NCI-H2029 treated with DMSO at 0.1 percent for 48 hours (cell line): ENCODE data around the gene FBXO38.

Source experiments
- DNase-seq: peaks from one replicate; lab custom pipeline; 2025; lab: John Stamatoyannopoulos, UW

The FBXO38 gene, protein sequence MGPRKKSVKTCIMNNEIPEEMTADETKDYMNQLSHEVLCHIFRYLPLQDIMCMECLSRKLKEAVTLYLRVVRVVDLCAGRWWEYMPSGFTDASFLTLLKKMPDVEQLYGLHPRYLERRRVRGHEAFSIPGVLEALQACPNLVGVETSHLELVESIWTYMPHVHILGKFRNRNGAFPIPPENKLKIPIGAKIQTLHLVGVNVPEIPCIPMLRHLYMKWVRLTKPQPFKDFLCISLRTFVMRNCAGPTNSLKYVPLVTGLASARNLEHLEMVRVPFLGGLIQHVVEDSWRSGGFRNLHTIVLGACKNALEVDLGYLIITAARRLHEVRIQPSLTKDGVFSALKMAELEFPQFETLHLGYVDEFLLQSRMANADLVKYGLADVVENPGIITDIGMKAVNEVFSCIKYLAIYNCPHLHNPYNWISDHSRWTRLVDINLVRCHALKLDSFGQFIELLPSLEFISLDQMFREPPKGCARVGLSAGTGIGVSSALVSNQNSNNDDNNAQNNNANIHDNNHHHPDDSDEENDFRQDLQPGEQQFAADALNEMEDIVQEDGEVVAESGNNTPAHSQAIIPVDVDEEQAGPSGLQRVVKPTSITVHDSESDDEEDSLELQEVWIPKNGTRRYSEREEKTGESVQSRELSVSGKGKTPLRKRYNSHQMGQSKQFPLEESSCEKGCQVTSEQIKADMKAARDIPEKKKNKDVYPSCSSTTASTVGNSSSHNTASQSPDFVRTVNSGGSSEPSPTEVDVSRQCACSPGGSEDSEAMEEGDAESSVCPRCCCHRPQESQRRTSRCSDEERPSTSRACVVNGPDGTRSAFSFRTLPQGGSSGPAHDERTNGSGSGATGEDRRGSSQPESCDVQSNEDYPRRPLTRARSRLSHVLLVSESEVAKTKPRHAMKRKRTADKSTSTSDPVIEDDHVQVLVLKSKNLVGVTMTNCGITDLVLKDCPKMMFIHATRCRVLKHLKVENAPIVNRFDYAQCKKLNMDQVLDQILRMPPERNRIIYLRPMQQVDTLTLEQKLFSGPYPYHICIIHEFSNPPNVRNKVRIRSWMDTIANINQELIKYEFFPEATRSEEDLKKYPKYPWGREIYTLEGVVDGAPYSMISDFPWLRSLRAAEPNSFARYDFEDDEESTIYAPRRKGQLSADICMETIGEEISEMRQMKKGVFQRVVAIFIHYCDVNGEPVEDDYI

DNA sequence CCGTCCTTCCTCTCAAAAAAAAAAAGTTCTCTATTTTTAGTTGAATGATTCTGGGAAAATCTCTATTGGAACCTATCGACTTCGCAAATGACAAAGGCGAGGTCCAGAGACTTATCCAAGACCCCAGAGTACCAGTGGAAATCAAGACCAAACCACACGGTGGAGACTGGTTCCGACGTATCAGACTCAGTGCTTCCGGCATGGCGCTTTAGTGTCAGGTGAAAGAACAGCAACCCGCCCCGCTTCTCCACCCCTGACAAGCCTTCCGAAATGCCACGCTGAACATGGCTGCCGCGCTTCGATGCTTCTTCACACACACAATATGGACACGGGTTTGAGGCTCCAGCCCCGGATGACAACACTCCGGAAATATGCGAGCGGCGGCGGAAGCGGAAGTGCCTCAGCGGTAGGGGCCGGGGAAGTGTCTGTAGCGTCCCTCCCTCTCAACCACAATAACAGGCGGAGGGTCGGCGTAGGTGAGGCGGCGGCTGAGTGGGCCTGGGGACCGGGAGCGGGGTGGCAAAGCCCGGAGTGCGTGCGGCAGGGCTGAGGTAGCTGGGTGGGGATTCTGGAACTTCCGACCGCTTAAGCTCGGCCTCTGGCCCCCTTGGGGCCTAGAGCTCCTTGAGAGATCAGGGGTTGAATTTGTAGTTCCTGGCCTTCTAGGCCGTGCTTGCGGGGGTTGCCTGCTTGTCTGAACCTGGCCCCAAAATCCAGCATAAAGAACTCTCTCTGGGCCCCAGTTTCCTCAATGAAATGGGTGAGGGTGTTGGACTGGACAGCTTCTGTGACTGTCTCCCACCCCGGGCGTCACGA is at the start of gene FBXO38:
Gene FBXO38 (plus strand): TSS at position 395 of the 816 bp plus-strand sequence. CDS start 10,819 bp downstream, outside the sequence.
- peak; percentile 96 for DNase-seq

DNA sequence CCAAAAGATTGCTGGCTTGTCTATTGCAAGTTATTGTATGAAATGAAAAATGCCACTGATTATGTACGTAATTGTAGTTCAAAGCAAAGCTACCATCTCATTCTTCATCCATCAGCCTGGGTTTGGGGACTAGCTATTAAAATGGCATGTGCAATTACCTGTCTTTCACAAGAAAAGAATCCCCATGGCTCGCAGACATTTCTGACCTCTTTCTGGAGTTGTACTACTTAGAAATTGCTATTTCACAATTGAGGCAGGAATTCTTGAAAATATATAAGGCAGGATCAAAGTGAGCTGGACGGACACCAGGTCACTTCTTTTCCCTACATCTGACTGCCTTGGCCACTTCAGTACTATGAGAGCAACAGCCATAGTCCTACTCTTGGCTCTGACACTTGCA is 48.5 kb upstream of the FBXO38 start, which contains the start of gene SPINK9:
Gene SPINK9 (plus strand): TSS at position 301 of the 400 bp plus-strand sequence. CDS start 55 bp downstream, at position 356.
- no peak for DNase-seq

DNA sequence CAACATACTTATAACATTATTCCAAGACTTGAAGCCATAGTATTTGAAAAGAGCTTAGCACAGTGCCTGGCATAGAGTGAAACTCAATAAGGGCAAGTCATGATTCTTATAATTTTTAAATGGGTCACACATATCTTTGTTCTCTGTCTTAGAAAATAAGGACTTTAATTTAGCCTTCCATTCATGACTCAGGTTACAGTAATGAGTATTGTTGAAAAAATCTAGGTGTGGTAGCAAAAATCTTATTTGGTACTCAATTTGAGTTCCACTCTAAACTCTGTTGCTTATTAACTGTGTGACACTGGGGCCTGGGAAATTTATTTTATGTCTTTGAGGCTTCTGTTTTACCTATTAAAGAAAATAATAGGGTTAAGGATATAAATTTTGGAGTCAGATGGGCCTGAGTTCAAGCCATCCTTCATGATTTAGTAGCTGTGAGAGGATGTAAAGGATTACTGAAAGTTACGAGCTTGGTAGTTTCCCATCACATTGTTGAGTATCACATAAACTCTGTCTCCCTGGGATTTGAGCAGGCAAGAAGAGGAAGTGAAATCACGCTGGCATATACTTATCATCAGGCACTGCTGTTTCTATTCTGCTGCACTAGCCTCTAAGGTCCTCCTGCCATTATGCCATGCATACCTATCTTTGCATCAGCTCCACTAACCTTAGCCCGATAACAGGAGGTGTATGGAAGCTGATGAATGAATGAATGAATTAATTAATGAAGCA is 46.9 kb upstream of the FBXO38 start:
- DNase-seq: no peak

DNA sequence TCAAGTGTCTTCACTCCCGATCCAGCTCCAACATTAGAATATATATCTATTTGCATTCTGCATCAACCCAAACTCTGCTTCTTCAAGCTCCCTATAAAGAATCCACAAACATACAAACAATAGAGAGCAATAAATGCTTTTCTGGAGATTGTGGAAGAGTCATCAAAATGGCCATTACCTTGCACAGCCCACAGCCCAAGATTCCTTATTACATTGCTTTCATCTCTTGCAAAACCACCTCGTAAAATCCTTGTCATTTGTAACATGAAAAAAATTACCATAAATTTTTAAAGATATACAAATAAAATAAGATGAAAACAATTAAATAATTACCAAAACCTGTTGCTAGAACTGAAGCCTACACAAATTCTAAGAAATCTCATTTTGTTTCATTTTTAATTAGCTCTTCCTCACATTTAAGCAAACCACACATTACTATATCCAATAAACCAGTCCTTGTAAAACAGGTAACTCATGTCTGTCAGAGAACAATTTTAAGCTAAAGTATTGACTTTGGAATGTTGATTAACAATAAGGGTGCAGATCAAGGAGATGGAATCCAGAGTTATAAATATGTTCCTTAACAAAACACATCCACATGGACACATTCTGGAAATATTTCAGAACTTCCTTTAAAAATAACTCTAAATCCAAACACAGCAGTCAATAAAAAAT is 41.2 kb upstream of the FBXO38 start:
- DNase-seq: no peak

DNA sequence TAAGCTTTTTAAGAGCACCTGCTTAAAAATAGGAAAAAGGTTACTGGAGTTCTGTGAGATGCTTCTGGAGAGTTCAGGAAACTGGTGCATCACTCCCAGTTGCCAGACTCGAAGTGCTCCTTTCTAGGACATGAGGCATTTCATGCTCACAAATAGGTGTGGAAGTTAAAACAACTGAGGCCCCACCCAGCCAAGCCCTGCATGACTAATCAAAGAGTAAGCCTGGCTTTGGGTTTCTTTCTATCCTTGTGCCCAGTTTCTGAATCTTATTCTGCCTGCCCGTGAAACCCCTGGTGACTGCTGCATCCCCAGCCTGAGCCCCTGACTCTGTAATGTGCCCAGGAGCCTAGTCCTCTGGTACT is 40.7 kb upstream of the FBXO38 start:
- no peak for DNase-seq

DNA sequence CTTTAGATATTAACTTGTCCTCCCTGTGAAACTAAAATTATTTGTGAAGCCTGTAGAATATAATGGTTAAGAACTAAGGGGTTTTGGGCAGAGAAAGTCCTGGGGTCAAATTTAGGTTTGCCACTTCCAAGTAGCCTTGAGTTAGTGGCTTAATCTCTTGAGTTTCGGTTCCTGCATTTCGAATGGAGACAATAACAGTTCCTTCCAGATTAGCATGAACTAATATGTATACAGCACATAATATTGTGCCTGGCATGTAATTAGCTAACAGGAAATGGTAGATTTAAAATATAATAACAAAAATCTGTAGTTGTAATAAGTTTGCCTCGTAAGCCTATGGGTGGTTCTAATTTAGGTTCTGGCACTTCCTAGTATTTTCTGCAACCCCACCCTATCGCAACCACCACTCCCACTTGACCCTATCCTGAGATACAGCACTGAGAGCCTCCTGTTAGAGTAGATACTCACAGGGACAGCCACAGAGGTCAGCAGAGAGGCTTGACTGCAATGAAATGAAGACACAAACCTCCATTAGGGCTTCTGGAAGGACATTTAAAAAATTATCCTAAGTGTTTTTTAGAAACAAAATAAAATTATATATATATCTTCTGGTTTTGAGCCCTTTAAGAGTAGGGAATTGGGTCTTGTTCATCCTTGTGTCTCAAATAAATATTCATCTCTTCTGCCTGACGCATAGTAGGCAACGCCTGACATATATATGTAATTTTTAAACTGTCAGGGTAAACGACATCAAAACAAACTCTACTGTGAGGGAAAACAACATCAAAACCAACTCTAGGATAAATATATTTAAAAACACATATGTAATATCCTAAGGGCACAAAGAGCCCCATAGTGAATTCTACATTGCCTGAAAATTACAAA is 39.9 kb upstream of the FBXO38 start:
- DNase-seq: no peak

DNA sequence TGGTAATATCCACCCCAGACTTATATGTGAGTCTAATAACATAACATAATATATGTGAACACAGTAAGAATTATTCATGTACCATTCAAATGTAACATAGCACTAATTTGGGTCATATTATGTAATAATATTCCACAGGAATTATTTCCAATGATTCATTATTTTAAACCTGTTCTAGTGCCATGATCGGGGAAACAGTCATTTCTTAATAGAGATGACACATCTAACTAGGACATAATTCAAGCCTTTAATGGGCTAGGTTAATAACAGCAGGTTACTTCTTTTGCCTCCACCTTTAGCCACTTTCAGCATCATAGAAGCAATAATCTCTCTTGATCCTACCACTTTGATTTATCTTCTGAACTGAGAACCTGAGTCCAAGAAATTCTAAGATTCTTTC is 36.1 kb upstream of the FBXO38 start:
- no peak for DNase-seq

DNA sequence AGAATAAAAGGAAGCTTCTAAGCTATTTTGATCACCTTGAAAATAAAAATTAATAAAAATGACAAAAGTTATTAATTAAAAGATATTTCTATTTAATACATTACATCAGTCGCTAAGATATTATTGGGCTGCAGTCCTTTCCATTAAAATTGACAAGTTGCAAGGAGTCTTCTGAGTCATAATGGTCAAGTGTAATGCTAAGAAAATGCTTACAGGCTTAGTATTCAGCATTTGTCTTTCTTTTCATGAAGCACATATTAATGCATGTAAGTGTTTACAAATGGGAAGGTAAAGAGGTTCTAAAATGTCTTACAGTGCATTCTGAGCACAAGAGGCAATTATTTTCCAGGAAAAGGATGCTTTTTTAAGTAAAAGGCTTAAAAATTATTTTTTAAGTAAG is 31.1 kb upstream of the FBXO38 start:
- DNase-seq: no peak

DNA sequence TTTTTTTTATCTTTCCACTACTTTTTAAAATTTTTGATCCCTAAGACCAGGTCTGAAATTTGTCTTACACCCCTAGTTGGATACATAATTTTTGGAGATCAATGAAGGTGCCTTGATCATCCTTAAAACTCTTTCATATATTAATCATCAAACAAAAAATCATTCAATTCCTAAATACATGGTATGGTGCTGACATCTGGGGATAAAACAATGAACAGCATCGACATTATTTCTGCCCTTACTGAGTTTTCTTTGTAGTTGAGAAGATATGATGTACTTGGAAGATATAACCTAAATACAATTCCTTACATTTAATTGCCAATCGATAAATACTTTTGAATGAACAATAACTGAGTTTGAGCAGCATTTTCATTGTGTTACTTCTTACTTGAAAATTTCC is 30.1 kb upstream of the FBXO38 start:
- DNase-seq: no peak

DNA sequence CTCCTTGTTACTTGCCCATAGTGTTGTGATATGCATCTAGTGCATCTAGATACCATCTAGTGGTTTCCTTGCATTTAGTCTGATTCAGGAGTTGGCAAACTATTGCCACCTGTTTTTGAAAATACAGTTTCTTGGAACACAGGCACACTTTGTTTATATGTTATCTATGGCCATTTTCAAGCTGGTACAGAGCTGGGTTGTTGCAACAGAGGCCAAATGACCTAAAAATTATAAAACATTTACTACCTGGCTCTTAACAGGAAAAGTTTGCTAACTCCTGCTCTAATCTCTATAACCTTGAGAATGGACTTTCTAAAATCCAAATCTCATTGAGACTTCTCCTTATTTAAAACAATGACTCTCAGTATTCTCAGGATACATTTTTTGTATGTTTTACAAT is 19.4 kb upstream of the FBXO38 start:
- no peak for DNase-seq

DNA sequence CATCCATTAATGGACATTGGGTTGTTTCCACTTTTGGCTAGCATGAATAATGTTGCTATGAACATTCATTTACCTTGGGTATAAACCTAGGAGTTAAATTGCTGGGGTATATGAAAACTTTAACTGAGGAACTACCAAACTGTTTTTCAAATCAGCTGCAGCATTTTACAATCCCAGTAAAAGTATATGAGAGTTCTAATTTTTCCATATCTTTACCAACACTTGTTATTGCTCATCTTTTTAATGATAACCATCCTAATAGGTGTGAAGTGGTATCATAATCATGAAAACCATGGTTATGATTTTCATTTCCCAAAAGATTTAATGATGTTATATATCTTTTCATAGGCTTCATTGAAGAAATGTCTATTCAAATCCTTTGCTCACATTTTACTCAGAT is 15.5 kb upstream of the FBXO38 start:
- no peak for DNase-seq

DNA sequence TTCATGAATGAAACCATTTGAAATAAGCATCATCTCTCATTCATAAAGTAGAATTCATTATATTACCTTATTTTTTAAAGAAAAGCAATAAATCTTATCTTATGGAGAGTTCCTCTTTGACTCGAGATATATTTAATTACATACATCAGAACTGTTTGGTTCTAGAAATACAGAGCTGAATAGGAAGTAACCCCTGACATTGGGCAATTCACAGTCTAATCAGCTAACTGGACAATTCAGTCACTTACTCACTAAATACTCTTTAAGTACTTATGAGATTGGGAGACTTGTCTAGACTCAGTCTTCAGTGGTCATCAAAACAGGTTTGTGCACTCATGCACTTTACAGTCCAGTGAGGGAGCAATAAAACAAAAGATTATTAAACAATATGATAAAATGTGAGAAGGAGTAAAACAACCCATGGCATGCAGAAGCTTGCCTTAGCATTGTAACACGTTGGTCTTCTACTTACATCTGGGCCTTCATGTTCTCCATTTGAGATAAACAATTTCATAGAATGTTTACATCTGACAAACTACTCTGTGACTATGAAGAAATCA is 11.5 kb upstream of the FBXO38 start:
- no peak for DNase-seq

DNA sequence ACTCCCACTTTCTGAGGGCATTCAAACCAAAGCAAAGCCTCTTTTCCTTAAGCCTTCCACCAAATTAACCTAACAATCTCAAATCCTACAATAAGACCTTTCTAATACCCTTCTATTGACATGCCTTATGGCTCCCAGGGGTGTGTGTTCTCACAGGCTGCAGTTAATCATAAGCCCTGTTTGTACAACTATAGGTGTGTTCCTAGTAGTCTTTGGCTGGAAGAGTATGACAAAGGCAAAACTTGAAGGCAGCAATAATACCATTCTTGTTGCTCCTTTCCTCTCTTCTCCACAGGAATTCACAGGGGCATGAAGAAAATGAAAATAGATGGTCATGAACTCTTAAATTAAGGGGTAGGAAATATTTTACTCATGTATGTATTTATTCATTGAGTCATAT is 10.9 kb upstream of the FBXO38 start:
- no peak for DNase-seq

DNA sequence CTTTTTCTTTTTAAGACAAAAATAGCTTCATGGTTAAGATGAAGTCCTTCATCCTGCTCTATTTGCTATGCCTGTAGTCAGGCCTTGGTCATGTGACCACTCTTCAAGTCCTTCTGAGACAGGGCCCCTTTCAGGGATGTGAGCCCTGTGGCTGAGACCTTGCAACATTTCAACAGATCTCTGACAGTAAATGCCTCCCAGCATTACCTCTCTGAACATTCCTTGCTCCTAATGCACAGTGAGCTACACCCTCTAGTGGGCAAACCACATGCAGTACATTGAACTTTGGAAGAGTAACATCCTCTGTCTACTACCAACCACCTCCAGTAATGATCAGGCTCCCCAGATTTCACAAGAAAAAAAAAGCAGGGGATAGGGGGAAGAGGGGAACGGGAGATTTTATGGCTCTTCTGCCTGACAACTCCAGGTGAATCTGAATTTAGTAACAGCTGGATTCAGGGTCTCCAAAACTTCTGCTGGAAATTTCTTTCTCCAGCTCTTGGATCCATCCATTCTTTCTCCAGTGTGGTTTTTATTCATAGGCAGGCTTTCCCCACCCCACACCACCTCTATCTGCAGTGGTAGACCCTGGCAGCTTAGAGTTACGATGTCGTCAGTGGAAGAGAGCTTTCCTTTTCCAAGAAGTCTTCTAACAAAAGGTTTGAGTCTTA is 8.9 kb upstream of the FBXO38 start:
- DNase-seq: peak; percentile 33

DNA sequence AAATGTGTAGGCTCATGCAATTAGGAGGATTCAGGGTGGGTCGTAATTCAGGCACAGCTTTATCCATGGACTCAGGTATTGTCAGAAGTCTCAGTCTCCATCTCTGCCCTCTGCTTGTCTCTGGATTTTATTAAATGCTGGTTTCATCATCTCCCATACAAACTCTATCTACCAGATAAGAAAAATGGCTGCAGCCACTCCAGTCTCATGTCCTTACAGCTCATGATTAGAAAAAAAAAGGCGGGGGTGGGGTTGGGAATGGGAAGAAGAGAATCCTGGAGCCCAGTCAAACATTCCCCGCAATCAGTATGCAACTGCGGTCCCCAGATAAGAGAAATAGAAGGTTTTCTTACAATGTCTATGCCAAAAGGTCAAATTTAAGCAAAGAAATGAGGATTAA is 7.6 kb upstream of the FBXO38 start:
- DNase-seq: no peak

DNA sequence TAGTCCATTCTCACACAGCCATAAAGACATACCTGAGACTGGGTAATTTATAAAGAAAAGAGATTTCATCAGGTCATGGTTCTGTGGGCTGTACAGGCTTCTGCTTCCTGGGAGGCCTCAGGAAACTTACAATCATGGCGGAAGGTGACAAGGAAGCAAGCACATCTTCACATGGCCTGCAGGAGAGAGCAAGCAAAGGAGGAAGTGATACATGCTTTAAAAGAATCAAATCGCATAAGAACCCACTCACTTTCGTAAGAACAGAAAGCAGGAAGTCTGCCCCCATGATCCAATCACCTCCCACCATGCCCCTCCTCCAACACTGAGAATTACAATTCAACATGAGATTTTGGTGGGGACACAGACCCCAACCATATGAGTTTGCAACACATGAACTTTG is 5.1 kb upstream of the FBXO38 start:
- no peak for DNase-seq

DNA sequence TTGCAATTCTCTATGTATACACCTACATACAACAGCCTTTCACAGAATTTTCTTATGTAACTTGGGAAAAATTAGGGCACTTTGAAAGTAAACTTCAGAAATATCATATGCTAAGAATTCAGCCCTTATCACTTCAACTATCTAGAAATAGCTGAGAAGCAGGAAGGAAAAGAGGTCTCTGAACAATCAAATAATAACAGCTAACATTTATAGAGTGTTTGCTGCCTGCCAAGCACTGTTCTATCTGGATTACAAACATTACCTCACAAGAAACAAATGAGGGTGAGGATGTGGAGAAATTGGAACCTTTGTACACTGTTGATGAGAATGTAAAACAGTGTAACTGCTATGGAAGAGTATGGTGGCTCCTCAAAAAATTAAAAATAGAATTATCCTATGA is 4.4 kb upstream of the FBXO38 start:
- no peak for DNase-seq

DNA sequence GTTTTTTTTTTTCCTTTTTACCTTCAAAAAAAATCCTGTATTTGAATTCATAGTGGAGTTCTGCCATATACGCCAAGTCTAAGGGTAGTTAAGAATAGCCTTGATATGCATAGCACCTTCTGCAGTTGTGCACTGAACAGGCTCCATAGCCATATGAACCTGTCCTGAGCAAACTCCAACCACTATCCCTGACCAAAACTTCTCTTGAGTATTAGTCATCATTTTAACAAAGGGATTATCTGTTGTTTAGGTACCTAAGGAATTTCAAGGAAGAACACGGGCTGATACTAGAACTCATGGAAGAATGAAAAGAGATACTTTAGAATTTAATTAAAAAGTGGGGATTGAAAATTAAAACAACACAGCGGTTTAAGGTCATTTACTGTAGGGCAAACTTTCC is 1.9 kb upstream of the FBXO38 start:
- DNase-seq: no peak
